Mesenchymal stem cell (in vitro differentiated cells and primary cell): Measurements from ENCODE around the gene CDH3.

Experiments
- DNase-seq: peaks from one replicate; pipeline ENCODE4 v3.0.0-alpha.2; 2013
- H2AFZ ChIP-seq: one replicate; pipeline ENCODE4 v1.6.1; 2013; ENCODE audit warnings: low read depth, mild to moderate bottlenecking, control low read depth, inconsistent platforms, low read length, moderate library complexity
- H2AK5ac ChIP-seq: 2 replicates; pipeline ENCODE4 v1.6.1; 2013; ENCODE audit warnings: low read length, moderate library complexity, mild to moderate bottlenecking, inconsistent platforms; ENCODE audit not compliant: severe bottlenecking
- H2BK120ac ChIP-seq: one replicate; pipeline ENCODE4 v1.6.1; 2013; ENCODE audit warnings: low read depth, mild to moderate bottlenecking, inconsistent platforms, low read length, moderate library complexity
- H2BK12ac ChIP-seq, 2 experiments: one replicate each; pipeline ENCODE4 v1.6.1; 2013; ENCODE audit warnings: inconsistent platforms in 2 of 2, low read length in 2 of 2, mild to moderate bottlenecking in 2 of 2, moderate library complexity in 2 of 2, control low read depth in 1 of 2
- H2BK15ac ChIP-seq: one replicate; pipeline ENCODE4 v1.6.1; 2013; ENCODE audit warnings: mild to moderate bottlenecking, low read depth, inconsistent platforms; ENCODE audit not compliant: poor library complexity, severe bottlenecking
- H2BK5ac ChIP-seq: 2 replicates; pipeline ENCODE4 v1.6.1; 2013; ENCODE audit warnings: low read depth, mild to moderate bottlenecking, low read length, control low read depth, inconsistent platforms; ENCODE audit not compliant: poor library complexity, severe bottlenecking
- H3K14ac ChIP-seq, 2 experiments: one replicate each; pipeline ENCODE4 v1.6.1; 2013; ENCODE audit warnings: inconsistent platforms in 2 of 2, low read length in 2 of 2, control low read depth in 1 of 2, mild to moderate bottlenecking in 1 of 2, moderate library complexity in 1 of 2
- H3K18ac ChIP-seq, 2 experiments: one replicate each; pipeline ENCODE4 v1.6.1; 2013; ENCODE audit warnings: inconsistent platforms in 2 of 2, low read length in 2 of 2, control low read depth in 1 of 2, low read depth in 1 of 2, mild to moderate bottlenecking in 1 of 2
- H3K23ac ChIP-seq, 2 experiments: one replicate each; pipeline ENCODE4 v1.6.1; 2013; ENCODE audit warnings: inconsistent platforms in 2 of 2, low read length in 2 of 2, mild to moderate bottlenecking in 2 of 2, moderate library complexity in 2 of 2, control low read depth in 1 of 2
- H3K27ac ChIP-seq: 2 replicates; pipeline ENCODE4 v1.5.1; 2013; ENCODE audit warnings: mild to moderate bottlenecking, moderate library complexity, low read length, control low read depth, inconsistent platforms; ENCODE audit not compliant: poor library complexity, severe bottlenecking
- H3K27me3 ChIP-seq, 2 experiments: 2 replicates each; pipeline versions ENCODE4 v1.6.1 to v1.7.0; 2013; ENCODE audit warnings: low read length in 2 of 2, mild to moderate bottlenecking in 2 of 2, moderate library complexity in 2 of 2, control low read depth in 1 of 2, inconsistent platforms in 1 of 2; ENCODE audit not compliant: control insufficient read depth in 1 of 2, insufficient read depth in 1 of 2
- H3K36me3 ChIP-seq, 2 experiments: 2 replicates each; pipeline versions ENCODE4 v1.6.1 to v1.7.0; 2013; ENCODE audit warnings: low read length in 2 of 2, control low read depth in 1 of 2, inconsistent platforms in 1 of 2, low read depth in 1 of 2, mild to moderate bottlenecking in 1 of 2; ENCODE audit not compliant: insufficient read depth in 2 of 2, control insufficient read depth in 1 of 2
- H3K4ac ChIP-seq, 2 experiments: one replicate each; pipeline ENCODE4 v1.6.1; 2013; ENCODE audit warnings: inconsistent platforms in 2 of 2, low read length in 2 of 2, mild to moderate bottlenecking in 2 of 2, moderate library complexity in 2 of 2, control low read depth in 1 of 2, low read depth in 1 of 2
- H3K4me1 ChIP-seq: 2 replicates; pipeline ENCODE4 v1.6.1; 2013; ENCODE audit warnings: low read depth, low read length, control low read depth; ENCODE audit not compliant: control insufficient read depth, insufficient read depth
- H3K4me2 ChIP-seq: 2 replicates; pipeline ENCODE4 v1.6.1; 2013; ENCODE audit warnings: low read length, mild to moderate bottlenecking, inconsistent platforms; ENCODE audit not compliant: poor library complexity, severe bottlenecking
- H3K4me3 ChIP-seq, 2 experiments: 2 replicates each; pipeline versions ENCODE4 v1.5.1 to v1.7.0; 2013; ENCODE audit warnings: low read length in 2 of 2, mild to moderate bottlenecking in 2 of 2, control low read depth in 1 of 2, low read depth in 1 of 2; ENCODE audit not compliant: insufficient read depth in 1 of 2
- H3K79me1 ChIP-seq: replicated peaks from 2 replicates; pipeline ENCODE4 v1.6.1; 2013; ENCODE audit warnings: mild to moderate bottlenecking, control low read depth, low read length, inconsistent platforms; ENCODE audit not compliant: poor library complexity, severe bottlenecking
- H3K9ac ChIP-seq: 2 replicates; pipeline ENCODE4 v1.7.0; 2013; ENCODE audit warnings: mild to moderate bottlenecking, low read length, moderate library complexity
- H3K9me3 ChIP-seq: 2 replicates; pipeline ENCODE4 v1.7.0; 2013; ENCODE audit warnings: mild to moderate bottlenecking, low read length; ENCODE audit not compliant: control insufficient read depth
- H4K8ac ChIP-seq: one replicate; pipeline ENCODE4 v1.6.1; 2013; ENCODE audit warnings: inconsistent platforms, mild to moderate bottlenecking, low read length, moderate library complexity
- H4K91ac ChIP-seq: one replicate; pipeline ENCODE4 v1.6.1; 2013; ENCODE audit warnings: mild to moderate bottlenecking, low read length, inconsistent platforms
- WGBS: methylation state at CpG from one replicate; pipeline ENCODE4 v1.1.7; 2013; ENCODE audit warnings: mixed read lengths; 5-methylcytosine and 5-hydroxymethylcytosine counted together

Gene CDH3

DNA sequence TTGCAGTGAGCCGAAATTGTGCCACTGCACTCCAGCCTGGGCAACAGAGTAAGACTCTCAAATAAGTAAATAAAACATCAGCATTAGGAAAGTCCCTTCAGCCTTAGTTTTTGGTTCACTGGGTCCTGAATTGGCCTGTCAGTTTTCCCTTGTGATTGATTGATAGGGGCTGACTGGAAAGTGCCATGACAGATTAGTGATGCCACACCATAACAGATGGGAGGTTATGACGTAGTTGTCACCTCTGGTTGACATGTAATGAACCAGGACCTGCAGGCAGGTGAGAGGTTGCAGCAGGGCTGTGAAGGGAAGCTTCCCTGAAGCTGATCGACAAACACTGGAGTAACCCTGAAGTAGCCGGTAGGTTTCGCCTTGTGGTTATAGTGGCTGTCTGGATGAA is 41.8 kb downstream of the CDH3 start:
- Histone ChIP-seq H3K18ac (no peak overlapping the region), H3K27ac (no peak overlapping the region), H3K27me3 (no peaks in the 10 kb centered on the region), H2AFZ (no peak overlapping the region), H3K23ac (no peak overlapping the region), H2AK5ac (no peak overlapping the region), H4K91ac (no peak overlapping the region), H3K79me1 (no peaks in the 10 kb centered on the region), H3K36me3 (no peaks in the 10 kb centered on the region), H3K4me2 (no peak overlapping the region), H3K9me3 (no peaks in the 10 kb centered on the region), H3K9ac (no peak overlapping the region), H2BK120ac (no peak overlapping the region), H4K8ac (no peak overlapping the region), H2BK5ac (no peak overlapping the region), H3K4me3 (no peak overlapping the region), H2BK12ac (no peak overlapping the region), H3K4me1 (no peaks in the 10 kb centered on the region), H2BK15ac (no peak overlapping the region), H3K4ac (no peak overlapping the region), H3K14ac (no peak overlapping the region)
- WGBS, result 88% methylated on average over 4 of the region's 5 CpGs
- no peak for DNase-seq

GRCh38 chr16:68689921-68690320 is 44.8 kb downstream of the CDH3 start:
- Histone ChIP-seq H3K4me2 (no peak overlapping the region), H3K23ac (no peak overlapping the region), H3K9me3 (no peaks in the 10 kb centered on the region), H2BK12ac (no peak overlapping the region), H3K4ac (no peak overlapping the region), H3K4me1 (no peaks in the 10 kb centered on the region), H3K14ac (no peak overlapping the region), H4K91ac (no peak overlapping the region), H2BK15ac (no peak overlapping the region), H3K4me3 (no peak overlapping the region), H3K27ac (no peak overlapping the region), H2BK120ac (no peak overlapping the region), H4K8ac (no peak overlapping the region), H3K18ac (no peak overlapping the region), H2AFZ (no peak overlapping the region), H2AK5ac (no peak overlapping the region), H3K27me3 (peaks cover 2 to 12% of the 10 kb centered on the region in 2 experiments), H3K36me3 (no peaks in the 10 kb centered on the region), H3K79me1 (no peaks in the 10 kb centered on the region), H2BK5ac (no peak overlapping the region), H3K9ac (no peak overlapping the region)
- DNase-seq, result no peak
- 96% methylated on average over 5 of the region's 5 CpGs for WGBS

- H4K91ac ChIP-seq, result no peak overlapping the region
- H2BK120ac ChIP-seq, result no peak overlapping the region
- no peak overlapping the region for H3K4me3 ChIP-seq
- no peaks in the 10 kb centered on the region for H3K36me3 ChIP-seq
- H2BK5ac ChIP-seq, result no peak overlapping the region
- no peak overlapping the region for H3K14ac ChIP-seq
- H2AFZ ChIP-seq, result no peak overlapping the region
- H2AK5ac ChIP-seq, result no peak overlapping the region
- peaks cover 8 to 32% of the 10 kb centered on the region in 2 experiments for H3K27me3 ChIP-seq
- no peak overlapping the region for H3K4me2 ChIP-seq
- no peak overlapping the region for H2BK15ac ChIP-seq
- no peaks in the 10 kb centered on the region for H3K79me1 ChIP-seq
- no peak overlapping the region for H4K8ac ChIP-seq
- WGBS, result 84% methylated on average over 11 of the region's 11 CpGs
- H3K4me1 ChIP-seq, result peaks cover 2% of the 10 kb centered on the region
- no peak overlapping the region for H3K23ac ChIP-seq
- H3K27ac ChIP-seq, result no peak overlapping the region
- no peaks in the 10 kb centered on the region for H3K9me3 ChIP-seq
- no peak for DNase-seq
- no peak overlapping the region for H3K18ac ChIP-seq
- no peak overlapping the region for H2BK12ac ChIP-seq
- H3K9ac ChIP-seq, result no peak overlapping the region
- H3K4ac ChIP-seq, result no peak overlapping the region
Observed at GRCh38 chr16:68695575-68695974, 50.5 kb downstream of the CDH3 start.

DNA sequence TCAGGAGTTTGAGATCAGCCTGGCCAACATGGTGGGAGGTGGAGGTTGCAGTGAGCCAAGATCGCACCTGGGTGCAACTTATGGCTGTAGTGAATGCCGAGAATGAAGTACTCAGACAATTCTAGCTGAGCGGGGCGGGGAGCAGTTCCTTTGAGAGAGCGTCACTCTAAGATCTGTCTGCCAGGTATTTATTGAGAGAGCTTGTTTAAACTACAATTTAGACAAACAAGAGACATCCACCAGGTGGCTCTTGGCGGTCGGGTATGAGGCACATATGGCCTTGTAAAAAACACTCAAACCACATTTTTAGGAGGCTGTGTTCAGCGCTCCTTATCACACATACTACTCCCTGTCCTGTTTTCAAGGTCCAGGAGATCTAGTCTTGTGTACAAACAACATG is 51.4 kb downstream of the CDH3 start:
- 90% methylated on average over 8 of the region's 8 CpGs for WGBS
- H3K9ac ChIP-seq, result no peak overlapping the region
- H3K4me3 ChIP-seq, result no peak overlapping the region

More for the DNA sequence above, 51.4 kb downstream of the CDH3 start:
- Histone ChIP-seq H4K8ac (no peak overlapping the region), H3K4me1 (peaks cover 2% of the 10 kb centered on the region), H3K4ac (no peak overlapping the region), H2BK120ac (no peak overlapping the region), H3K27ac (no peak overlapping the region), H3K9me3 (no peaks in the 10 kb centered on the region), H2AK5ac (no peak overlapping the region), H3K36me3 (no peaks in the 10 kb centered on the region), H3K4me2 (no peak overlapping the region), H2BK5ac (no peak overlapping the region), H2AFZ (no peak overlapping the region), H3K27me3 (peaks cover 14 to 32% of the 10 kb centered on the region in 2 experiments), H3K23ac (no peak overlapping the region), H3K79me1 (no peaks in the 10 kb centered on the region), H4K91ac (no peak overlapping the region), H3K18ac (no peak overlapping the region), H2BK12ac (no peak overlapping the region), H2BK15ac (no peak overlapping the region), H3K14ac (no peak overlapping the region)
- DNase-seq, result no peak
